Measurements from ENCODE around the gene SCAP.
A peak's percentile ranks its signal among the peaks of the same experiment; 100 is the strongest.

Gene SCAP

GRCh38 chr3:47420511-47421484 is 54.9 kb downstream of the SCAP start:
- no peak overlapping the region for H3K27ac ChIP-seq (ENCODE audit: extremely low read depth, low read depth, low read length)
- H3K4me3 ChIP-seq (ENCODE audit: low read depth, low read length) = no peak overlapping the region
- CTCF ChIA-PET = interaction anchor here (0.6 to 3.3 kb wide), 16 partner anchors 11 to 737 kb away, joined by 3 to 18 read pairs (median 4); no protein-coding TSS in a partner anchor
- H3K4me1 ChIP-seq (ENCODE audit: control insufficient read depth, insufficient read depth, low read length) = no peaks in the 10 kb centered on the region
- no peaks in the 10 kb centered on the region for H3K9me3 ChIP-seq (ENCODE audit: control insufficient read depth, insufficient read depth, low read depth, low read length)
- H3K36me3 ChIP-seq (ENCODE audit: control insufficient read depth in 2 of 2, insufficient read depth in 1 of 2, low read length in 2 of 2) = peaks cover 0 to 77% of the 10 kb centered on the region in 2 experiments; a peak in 1 of 3 replicates
- POLR2A ChIA-PET = interaction anchor here (0.8 to 1.7 kb wide), 4 partner anchors 9 to 382 kb away, joined by 3 to 6 read pairs (median 3); partner anchors contain the start of genes PTPN23 and SCAP
- TF ChIP-seq CTCF (tag by site-specific recombination; IDR thresholded peaks at IDR 0.05) (peak; percentile 78), PBX3 (CRISPR knock-in tag; IDR thresholded peaks at IDR 0.05) (no peak), ZNF302 (tag by site-specific recombination; IDR thresholded peaks at IDR 0.05; ENCODE audit: low read depth) (no peak), ZBTB21 (tag by site-specific recombination; IDR thresholded peaks at IDR 0.05) (no peak), SETDB1 (IDR thresholded peaks at IDR 0.05; ENCODE audit: insufficient read length, low read length) (no peak), ZNF521 (tag by site-specific recombination; IDR thresholded peaks at IDR 0.05) (no peak), BCL11A (tag by site-specific recombination; IDR thresholded peaks at IDR 0.05; ENCODE audit: low read depth) (no peak), OVOL3 (tag by site-specific recombination; IDR thresholded peaks at IDR 0.05) (no peak), ZNF274 (IDR thresholded peaks at IDR 0.05; ENCODE audit: low read length) (no peak), ZNF274 (tag by site-specific recombination; IDR thresholded peaks at IDR 0.05; ENCODE audit: borderline replicate concordance) (no peak), ZNF654 (tag by site-specific recombination; IDR thresholded peaks at IDR 0.05; ENCODE audit: low read depth) (peak; percentile 53), EGR2 (tag by site-specific recombination; IDR thresholded peaks at IDR 0.05; ENCODE audit: low read depth) (no peak), ZNF138 (tag by site-specific recombination; IDR thresholded peaks at IDR 0.05; ENCODE audit: borderline replicate concordance) (no peak), ZNF488 (tag by site-specific recombination; IDR thresholded peaks at IDR 0.05) (no peak), ZNF624 (tag by site-specific recombination; IDR thresholded peaks at IDR 0.05) (no peak), ZNF518A (tag by site-specific recombination; conservative IDR thresholded peaks at IDR 0.05; ENCODE audit: low read depth) (peak; percentile 53), ZNF621 (tag by site-specific recombination; IDR thresholded peaks at IDR 0.05) (no peak), ZNF121 (tag by site-specific recombination; IDR thresholded peaks at IDR 0.05) (no peak), PRDM1 (tag by site-specific recombination; IDR thresholded peaks at IDR 0.05) (peak; percentile 96), ZSCAN30 (tag by site-specific recombination; IDR thresholded peaks at IDR 0.05) (no peak), RBAK (tag by site-specific recombination; IDR thresholded peaks at IDR 0.05) (no peak), KLF10 (tag by site-specific recombination; IDR thresholded peaks at IDR 0.05) (no peak), KLF16 (tag by site-specific recombination; IDR thresholded peaks at IDR 0.05) (no peak), GFI1B (tag by site-specific recombination; IDR thresholded peaks at IDR 0.05) (no peak), ZNF114 (tag by site-specific recombination; IDR thresholded peaks at IDR 0.05) (no peak), ZNF837 (tag by site-specific recombination; IDR thresholded peaks at IDR 0.05) (no peak), ZNF23 (tag by site-specific recombination; IDR thresholded peaks at IDR 0.05; ENCODE audit: borderline replicate concordance) (no peak), ZNF791 (tag by site-specific recombination; IDR thresholded peaks at IDR 0.05) (no peak), GLI2 (tag by site-specific recombination; IDR thresholded peaks at IDR 0.05; ENCODE audit: borderline replicate concordance, low read depth) (no peak), ZXDB (tag by site-specific recombination; IDR thresholded peaks at IDR 0.05) (no peak)

All from HEK293 (cell line).